Esophagus squamous epithelium (tissue), 4 donors: ENCODE results near the gene GLS2.

ENCODE experiments used
- POLR2A ChIP-seq, 4 donors: fragments of 450-650 bp; IDR thresholded peaks; one replicate each; pipeline ENCODE4 v1.6.1; 2017; ENCODE audit warnings: antibody characterized with exemption in 4 of 4, mild to moderate bottlenecking in 4 of 4, moderate library complexity in 3 of 4
- TF ChIP-seq, protein P1 (sequence below), 6 experiments: fragments of 450-650 bp in 4 of 6; fragments of 200-600 bp in 2 of 6; sonication (generic) in 2 of 6; IDR thresholded peaks; one replicate each; pipeline ENCODE4 v1.5.1; 2016 to 2019; ENCODE audit warnings: antibody characterized with exemption in 6 of 6, mild to moderate bottlenecking in 4 of 6, moderate library complexity in 4 of 6

DNA sequence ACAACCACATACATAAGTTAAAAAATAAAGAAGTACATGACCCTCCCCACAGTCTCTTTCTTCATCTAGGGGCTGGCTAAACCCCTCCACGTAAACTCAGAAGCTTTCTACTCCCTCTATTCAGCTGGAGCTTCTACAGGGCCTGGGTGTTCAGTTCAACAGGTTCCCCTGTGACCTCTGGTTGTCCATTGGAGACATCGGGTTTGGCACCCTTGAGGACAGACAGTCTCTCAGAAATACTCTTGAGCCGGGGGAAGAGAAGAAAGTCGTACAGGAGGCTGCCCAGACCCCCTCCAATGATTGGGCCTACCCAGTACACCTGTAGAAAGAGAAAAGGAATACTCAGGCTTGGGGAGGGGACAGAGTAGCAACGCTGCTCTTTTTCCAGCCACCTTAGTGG is 36.8 kb downstream of the GLS2 start:
- TF ChIP-seq POLR2A (IDR thresholded peaks at IDR 0.05), result no peak
- TF ChIP-seq, protein P1, sequence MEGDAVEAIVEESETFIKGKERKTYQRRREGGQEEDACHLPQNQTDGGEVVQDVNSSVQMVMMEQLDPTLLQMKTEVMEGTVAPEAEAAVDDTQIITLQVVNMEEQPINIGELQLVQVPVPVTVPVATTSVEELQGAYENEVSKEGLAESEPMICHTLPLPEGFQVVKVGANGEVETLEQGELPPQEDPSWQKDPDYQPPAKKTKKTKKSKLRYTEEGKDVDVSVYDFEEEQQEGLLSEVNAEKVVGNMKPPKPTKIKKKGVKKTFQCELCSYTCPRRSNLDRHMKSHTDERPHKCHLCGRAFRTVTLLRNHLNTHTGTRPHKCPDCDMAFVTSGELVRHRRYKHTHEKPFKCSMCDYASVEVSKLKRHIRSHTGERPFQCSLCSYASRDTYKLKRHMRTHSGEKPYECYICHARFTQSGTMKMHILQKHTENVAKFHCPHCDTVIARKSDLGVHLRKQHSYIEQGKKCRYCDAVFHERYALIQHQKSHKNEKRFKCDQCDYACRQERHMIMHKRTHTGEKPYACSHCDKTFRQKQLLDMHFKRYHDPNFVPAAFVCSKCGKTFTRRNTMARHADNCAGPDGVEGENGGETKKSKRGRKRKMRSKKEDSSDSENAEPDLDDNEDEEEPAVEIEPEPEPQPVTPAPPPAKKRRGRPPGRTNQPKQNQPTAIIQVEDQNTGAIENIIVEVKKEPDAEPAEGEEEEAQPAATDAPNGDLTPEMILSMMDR (IDR thresholded peaks at IDR 0.05), result no peak
